HT1080 (cell line): ENCODE results near the gene PAF1. TPM values are rescaled to one million over a fixed set of nuclear protein-coding genes. Genes with fewer than 3 reads are reported as not detected.
"Not testable (repeated sequence)": the region's sequence is repeated elsewhere in the genome, so short reads cannot be mapped to it uniquely, and the experiment has no call there.

ENCODE experiments used
- DNase-seq: peaks from one replicate; pipeline ENCODE4 v3.0.0-alpha.2; 2015; ENCODE audit warnings: low read depth
- total RNA-seq: library from RNA; depleted of rRNA; stranded (reverse); fragments of >200 nt; shearing (Covaris generic); gene quantifications from 2 replicates; pipeline ENCODE4 v1.2.3, GENCODE V29; 2014

The PAF1 gene
- total RNA-seq, 1 experiment from 2014 or later: 56.1 TPM

- no peak for DNase-seq
Measured at GRCh38 chr19:39384839-39385568, 5.9 kb downstream of the PAF1 start.

- DNase-seq: no peak
Measured at GRCh38 chr19:39382991-39383828, 7.7 kb downstream of the PAF1 start.

- no peak for DNase-seq
Measured at GRCh38 chr19:39381910-39382611, 8.8 kb downstream of the PAF1 start.

GRCh38 chr19:39380521-39381502 lies 10.1 kb downstream of the PAF1 start:
- no peak for DNase-seq

GRCh38 chr19:39379865-39380396 lies 11.0 kb downstream of the PAF1 start:
- DNase-seq: no peak

- not testable (repeated sequence) for DNase-seq
Measured at GRCh38 chr19:39379366-39379765, 11.5 kb downstream of the PAF1 start.

- no peak for DNase-seq
Measured at GRCh38 chr19:39377373-39378362, 13.2 kb downstream of the PAF1 start.

- no peak for DNase-seq
Measured at GRCh38 chr19:39375929-39376328, 15.0 kb downstream of the PAF1 start.

GRCh38 chr19:39372941-39373340 lies 18.0 kb downstream of the PAF1 start:
- no peak for DNase-seq

GRCh38 chr19:39372047-39372802 lies 18.7 kb downstream of the PAF1 start:
- peak; percentile 58 for DNase-seq

- no peak for DNase-seq
Measured at GRCh38 chr19:39370735-39371134, 20.2 kb downstream of the PAF1 start.

GRCh38 chr19:39369200-39369599 lies 21.7 kb downstream of the PAF1 start:
- no peak for DNase-seq

- DNase-seq: no peak
Measured at GRCh38 chr19:39365531-39365930, 25.4 kb downstream of the PAF1 start.

GRCh38 chr19:39363901-39364457 lies 26.9 kb downstream of the PAF1 start:
- no peak for DNase-seq

GRCh38 chr19:39362682-39363657 lies 27.9 kb downstream of the PAF1 start:
- DNase-seq: peak; percentile 73

GRCh38 chr19:39360599-39360998 lies 30.3 kb downstream of the PAF1 start:
- no peak for DNase-seq

- no peak for DNase-seq
Measured at GRCh38 chr19:39359026-39359425, 31.9 kb downstream of the PAF1 start.
